IMR-90 (cell line): ENCODE measurements around the gene MTURN. TPM values are rescaled to one million over a fixed set of nuclear protein-coding genes. Genes with fewer than 3 reads are reported as not detected.

Experiments
- ATAC-seq: fragments of 200-7000 bp; cut with Tn5 transposase; 2 replicates; pipeline ENCODE4 v1.9.1; 2020; ENCODE audit warnings: low read depth, mild to moderate bottlenecking, moderate library complexity
- BruUV-seq: library from RNA; stranded (reverse); fragments of 400-500 nt; replicated peaks from 2 replicates; lab custom pipeline; 2021; lab: Mats Ljungman, UMichigan
- CTCF ChIA-PET: fragments of 300-600 bp; formaldehyde crosslinking; extraction: SDS; loops from one replicate; lab custom pipeline; 2021; ENCODE audit warnings: antibody characterized with exemption; lab: Yijun Ruan, JAX
- POLR2A ChIA-PET: fragments of 300-600 bp; sonication (Branson Sonifier 250); formaldehyde crosslinking; loops from one replicate; lab custom pipeline; 2022; ENCODE audit warnings: antibody characterized with exemption; ENCODE audit not compliant: unreplicated experiment; lab: Charles Lee
- DNase-seq: peaks from one replicate; pipeline ENCODE4 v3.0.0; 2013
- H2AFZ ChIP-seq: replicated peaks from 2 replicates; pipeline ENCODE3; 2013; ENCODE audit warnings: low read length, mild to moderate bottlenecking; ENCODE audit not compliant: poor library complexity
- H2AK5ac ChIP-seq: 2 replicates; pipeline ENCODE4 v1.6.1; 2013; ENCODE audit warnings: low read depth, low read length, inconsistent platforms
- H2AK9ac ChIP-seq: replicated peaks from 2 replicates; pipeline ENCODE3; 2013; ENCODE audit warnings: mild to moderate bottlenecking, low read depth, low read length, moderate library complexity; ENCODE audit not compliant: poor library complexity
- H2BK120ac ChIP-seq: 2 replicates; pipeline ENCODE4 v1.6.1; 2013; ENCODE audit warnings: low read depth, low read length, inconsistent platforms
- H2BK15ac ChIP-seq: 3 replicates; pipeline ENCODE4 v1.6.1; 2013; ENCODE audit warnings: low read depth, low read length, inconsistent platforms
- H2BK20ac ChIP-seq: 2 replicates; pipeline ENCODE4 v1.6.1; 2013; ENCODE audit warnings: low read depth, mild to moderate bottlenecking, inconsistent platforms, low read length, moderate library complexity
- H2BK5ac ChIP-seq: 2 replicates; pipeline ENCODE4 v1.6.1; 2013; ENCODE audit warnings: mild to moderate bottlenecking, low read depth, low read length, inconsistent platforms; ENCODE audit not compliant: poor library complexity, severe bottlenecking
- H3K14ac ChIP-seq: replicated peaks from 2 replicates; pipeline ENCODE4 v1.6.1; 2013; ENCODE audit warnings: low read depth, low read length, inconsistent platforms
- H3K18ac ChIP-seq: 2 replicates; pipeline ENCODE4 v1.6.1; 2013; ENCODE audit warnings: low read depth, low read length, control low read depth
- H3K23ac ChIP-seq: 2 replicates; pipeline ENCODE4 v1.6.1; 2013; ENCODE audit warnings: low read depth, low read length, inconsistent platforms
- H3K27ac ChIP-seq: 2 replicates; pipeline ENCODE4 v1.5.1; 2013; ENCODE audit warnings: mild to moderate bottlenecking, control low read depth, low read length; ENCODE audit not compliant: insufficient read depth
- H3K27me3 ChIP-seq: 2 replicates; pipeline ENCODE4 v1.6.1; 2013; ENCODE audit warnings: low read length; ENCODE audit not compliant: control insufficient read depth, insufficient read depth
- H3K36me3 ChIP-seq: 2 replicates; pipeline ENCODE4 v1.6.1; 2013; ENCODE audit warnings: low read length, mixed read lengths; ENCODE audit not compliant: control insufficient read depth, insufficient read depth
- H3K4ac ChIP-seq: 2 replicates; pipeline ENCODE4 v1.6.1; 2013; ENCODE audit warnings: low read depth, low read length, inconsistent platforms
- H3K4me1 ChIP-seq: 2 replicates; pipeline ENCODE4 v1.6.1; 2013; ENCODE audit warnings: low read length, mixed read lengths; ENCODE audit not compliant: control insufficient read depth, insufficient read depth
- H3K4me2 ChIP-seq: 2 replicates; pipeline ENCODE4 v1.6.1; 2013; ENCODE audit warnings: low read depth, mild to moderate bottlenecking, control low read depth, low read length, moderate library complexity
- H3K4me3 ChIP-seq: 2 replicates; pipeline ENCODE4 v1.5.1; 2013; ENCODE audit warnings: low read depth, mild to moderate bottlenecking, control low read depth, low read length, moderate library complexity; ENCODE audit not compliant: insufficient read depth
- H3K56ac ChIP-seq: 2 replicates; pipeline ENCODE4 v1.6.1; 2013; ENCODE audit warnings: low read length, inconsistent platforms; ENCODE audit not compliant: insufficient read depth; ENCODE audit errors: extremely low read depth
- H3K79me1 ChIP-seq, 2 experiments: 2 replicates each; pipeline ENCODE4 v1.6.1; 2013; ENCODE audit warnings: low read length in 2 of 2, inconsistent platforms in 1 of 2, low read depth in 1 of 2
- H3K9ac ChIP-seq: 2 replicates; pipeline ENCODE4 v1.6.1; 2013; ENCODE audit warnings: low read depth, low read length, control low read depth
- H3K9me1 ChIP-seq: 2 replicates; pipeline ENCODE4 v1.6.1; 2013; ENCODE audit warnings: low read length, inconsistent platforms; ENCODE audit not compliant: insufficient read depth
- H3K9me3 ChIP-seq: 2 replicates; pipeline ENCODE4 v1.6.1; 2013; ENCODE audit warnings: low read length; ENCODE audit not compliant: control insufficient read depth, insufficient read depth
- H4K20me1 ChIP-seq: 2 replicates; pipeline ENCODE4 v1.6.1; 2013; ENCODE audit warnings: low read length, inconsistent platforms; ENCODE audit not compliant: insufficient read depth
- H4K5ac ChIP-seq: 2 replicates; pipeline ENCODE4 v1.6.1; 2013; ENCODE audit warnings: mild to moderate bottlenecking, low read depth, low read length, control low read depth
- H4K8ac ChIP-seq, 2 experiments: 2 replicates each; pipeline ENCODE4 v1.6.1; 2013; ENCODE audit warnings: low read depth in 2 of 2, low read length in 2 of 2, control low read depth in 1 of 2, inconsistent platforms in 1 of 2
- H4K91ac ChIP-seq: 2 replicates; pipeline ENCODE4 v1.6.1; 2013; ENCODE audit warnings: low read depth, low read length, inconsistent platforms; ENCODE audit not compliant: insufficient read depth
- CHD1 ChIP-seq: IDR thresholded peaks from 2 replicates; pipeline ENCODE4 v1.6.1; 2012; ENCODE audit warnings: low read depth, low read length, improper control_type of control experiment
- CTCF ChIP-seq: conservative IDR thresholded peaks from 2 replicates; pipeline ENCODE4 v1.5.1; 2012; ENCODE audit warnings: mild to moderate bottlenecking, low read depth, low read length, improper control_type of control experiment
- ELK1 ChIP-seq: fragments of 150-350 bp; IDR thresholded peaks from 2 replicates; pipeline ENCODE4 v1.6.1; 2016; ENCODE audit warnings: low read depth, mild to moderate bottlenecking, low read length, moderate library complexity, borderline replicate concordance
- FOS ChIP-seq: fragments of 150-350 bp; IDR thresholded peaks from 2 replicates; pipeline ENCODE4 v1.6.1; 2016; ENCODE audit warnings: low read depth, low read length
- MAFK ChIP-seq: IDR thresholded peaks from 2 replicates; pipeline ENCODE4 v1.6.1; 2012; ENCODE audit warnings: low read depth, low read length, improper control_type of control experiment
- MAZ ChIP-seq: IDR thresholded peaks from 2 replicates; pipeline ENCODE4 v1.6.1; 2012; ENCODE audit warnings: low read depth, mild to moderate bottlenecking, low read length, improper control_type of control experiment, moderate library complexity, borderline replicate concordance
- NFE2L2 ChIP-seq: fragments of 150-350 bp; IDR thresholded peaks from 2 replicates; pipeline ENCODE4 v1.6.1; 2016; ENCODE audit warnings: low read depth, mild to moderate bottlenecking, low read length
- POLR2A ChIP-seq: IDR thresholded peaks from 2 replicates; pipeline ENCODE4 v1.6.1; 2012; ENCODE audit warnings: mild to moderate bottlenecking, low read depth, low read length
- RAD21 ChIP-seq: IDR thresholded peaks from 2 replicates; pipeline ENCODE4 v1.6.1; 2012; ENCODE audit warnings: low read length, improper control_type of control experiment
- RCOR1 ChIP-seq: IDR thresholded peaks from 2 replicates; pipeline ENCODE4 v1.6.1; 2012; ENCODE audit warnings: mild to moderate bottlenecking, low read length, improper control_type of control experiment; ENCODE audit not compliant: insufficient replicate concordance
- RFX5 ChIP-seq: IDR thresholded peaks from 2 replicates; pipeline ENCODE4 v1.8.0; 2012; ENCODE audit warnings: low read depth, mild to moderate bottlenecking, low read length, moderate library complexity
- SMC3 ChIP-seq: fragments of 150-350 bp; IDR thresholded peaks from 2 replicates; pipeline ENCODE4 v1.6.1; 2016; ENCODE audit warnings: low read depth, mild to moderate bottlenecking, antibody characterized with exemption, low read length, moderate library complexity
- USF2 ChIP-seq: fragments of 150-350 bp; IDR thresholded peaks from 2 replicates; pipeline ENCODE4 v1.6.1; 2017; ENCODE audit warnings: mild to moderate bottlenecking, antibody characterized with exemption, low read length, low read depth
- WGBS, 2 experiments: methylation state at CpG; one replicate each; pipeline versions ENCODE4 v1.1.5 to v1.1.7; 2013; ENCODE audit warnings: missing lambda C conversion rate in 2 of 2; ENCODE audit not compliant: insufficient read length in 1 of 2; ENCODE audit errors: extremely low coverage in 2 of 2; 5-methylcytosine and 5-hydroxymethylcytosine counted together
- dilution Hi-C: fragments of 300-500 bp; cut with HindIII; formaldehyde crosslinking; loops from one replicate; pipeline ENCODE4 v1.14.3; 2018; ENCODE audit warnings: low sequenced_read_pairs; ENCODE audit not compliant: unreplicated experiment
- in situ Hi-C: fragments of 300-500 bp; cut with MboI; formaldehyde crosslinking; loops from 3 replicates; pipeline ENCODE4 v1.14.3; 2019; ENCODE audit warnings: low sequenced_read_pairs, inconsistent platforms, mixed read lengths
- intact Hi-C: fragments of 100-400 bp; cut with micrococcal nuclease; formaldehyde crosslinking; loops from 2 replicates; pipeline ENCODE4 v1.10.0; 2022
- polyA plus RNA-seq, 3 experiments: library from polyadenylated mRNA; depleted of rRNA; stranded (reverse); fragments of >200 nt; gene quantifications; 2 replicates each; pipeline ENCODE4 v1.2.3, GENCODE V29; 2012; ENCODE audit warnings: low replicate concordance in 1 of 3
- total RNA-seq: library from RNA; depleted of rRNA; stranded (reverse); fragments of >200 nt; gene quantifications from 2 replicates; pipeline ENCODE4 v1.2.3, GENCODE V29; 2012

Gene MTURN
- total and polyA plus RNA-seq, 2 of the 4 experiments (the other 2 are of a cell fraction), result 2.8 to 5.6 TPM

- H3K14ac ChIP-seq, result no peak overlapping the region
- H3K27me3 ChIP-seq, result no peaks in the 10 kb centered on the region
- no peaks in the 10 kb centered on the region for H3K9me3 ChIP-seq
- no peak overlapping the region for H3K18ac ChIP-seq
- intact Hi-C loops, result no loop called here
- no peak overlapping the region for H4K5ac ChIP-seq
- H3K27ac ChIP-seq, result no peak overlapping the region
- H2AFZ ChIP-seq, result no peak overlapping the region
- H3K4me1 ChIP-seq, result peaks cover 19% of the 10 kb centered on the region
- DNase-seq (no peak), ATAC-seq (no peak)
- 100% methylated on average over 2 of the region's 3 CpGs; no CpG with 5 or more reads in 1 of the 2 experiments for WGBS, 2 experiments
- no peaks in the 10 kb centered on the region for H3K36me3 ChIP-seq
- POLR2A ChIA-PET, result no interaction called here
- dilution Hi-C loops, result no loop called here
- BruUV-seq, result no TSS peak
- no peak overlapping the region for H2BK20ac ChIP-seq
- 0 out of 2 replicates have a peak, but pooled peaks cover 3% of the 10 kb centered on the region for H4K20me1 ChIP-seq
- H2BK15ac ChIP-seq, result no peak overlapping the region
- no peak overlapping the region for H4K8ac ChIP-seq
- H2BK120ac ChIP-seq, result no peak overlapping the region
- no peak overlapping the region for H3K56ac ChIP-seq
- H3K23ac ChIP-seq, result no peak overlapping the region
- in situ Hi-C loops, result no loop called here
- CTCF ChIA-PET, result interaction anchor here (0.6 to 0.9 kb wide), 5 partner anchors 8 to 1850 kb away, joined by 3 to 4 read pairs (median 3); partner anchors contain the start of gene MTURN
- H3K79me1 ChIP-seq, result no peaks in the 10 kb centered on the region
- no peak overlapping the region for H3K9ac ChIP-seq
- no peak overlapping the region for H2AK9ac ChIP-seq
- no peak overlapping the region for H4K91ac ChIP-seq
- no peak overlapping the region for H3K4me2 ChIP-seq
- H3K4me3 ChIP-seq, result no peak overlapping the region
- no peak overlapping the region for H2AK5ac ChIP-seq
- TF ChIP-seq USF2 (no peak), NFE2L2 (no peak), RAD21 (no peak), SMC3 (no peak), RFX5 (no peak), MAFK (no peak), FOS (no peak), CHD1 (no peak), RCOR1 (no peak), MAZ (no peak), POLR2A (no peak), CTCF (no peak), ELK1 (no peak)
- H2BK5ac ChIP-seq, result no peak overlapping the region
- peaks cover 9% of the 10 kb centered on the region; the same call in 1 of the 2 replicates for H3K9me1 ChIP-seq
- H3K4ac ChIP-seq, result no peak overlapping the region
Measured at GRCh38 chr7:30172451-30172850, 37.7 kb downstream of the MTURN start.
